AG04450 (cell line): ENCODE data around the gene VRTN. TPM values are rescaled to one million over a fixed set of nuclear protein-coding genes. Genes with fewer than 3 reads are reported as not detected.

Source experiments
- CTCF ChIA-PET: fragments of 300-600, 350-600 bp; formaldehyde crosslinking; extraction: SDS; loops from one replicate; lab custom pipeline; 2022; ENCODE audit warnings: antibody characterized with exemption, inconsistent platforms; lab: Charles Lee
- POLR2A ChIA-PET: fragments of 350-600 bp; formaldehyde crosslinking; extraction: SDS; loops from one replicate; lab custom pipeline; 2021; ENCODE audit warnings: antibody characterized with exemption, inconsistent platforms; lab: Yijun Ruan, JAX
- DNase-seq: peaks from one replicate; pipeline ENCODE4 v3.0.0-alpha.2; 2011; ENCODE audit warnings: low read depth, low spot score
- H3K27ac ChIP-seq: one replicate; pipeline ENCODE4 v1.5.1; 2012; ENCODE audit warnings: low read depth, low read length, control low read depth
- H3K27me3 ChIP-seq: one replicate; pipeline ENCODE4 v1.6.0; 2012; ENCODE audit warnings: low read length; ENCODE audit not compliant: control insufficient read depth, insufficient read depth
- H3K4me3 ChIP-seq: 2 replicates; pipeline ENCODE4 v1.5.1; 2011; ENCODE audit warnings: mild to moderate bottlenecking, low read depth, low read length, control low read depth
- H3K9me3 ChIP-seq: 2 replicates; pipeline ENCODE4 v1.5.1; 2012; ENCODE audit warnings: low read length; ENCODE audit not compliant: control insufficient read depth, insufficient read depth
- CTCF ChIP-seq: IDR thresholded peaks from 2 replicates; pipeline ENCODE4 v1.5.1; 2011; ENCODE audit warnings: low read depth, low read length, control low read depth, inconsistent platforms
- polyA plus RNA-seq: library from polyadenylated mRNA; depleted of rRNA; stranded (reverse); fragments of >200 nt; gene quantifications from 2 replicates; pipeline ENCODE4 v1.2.3, GENCODE V29; 2011

VRTN gene
- polyA plus RNA-seq, 1 experiment = not detected

DNA sequence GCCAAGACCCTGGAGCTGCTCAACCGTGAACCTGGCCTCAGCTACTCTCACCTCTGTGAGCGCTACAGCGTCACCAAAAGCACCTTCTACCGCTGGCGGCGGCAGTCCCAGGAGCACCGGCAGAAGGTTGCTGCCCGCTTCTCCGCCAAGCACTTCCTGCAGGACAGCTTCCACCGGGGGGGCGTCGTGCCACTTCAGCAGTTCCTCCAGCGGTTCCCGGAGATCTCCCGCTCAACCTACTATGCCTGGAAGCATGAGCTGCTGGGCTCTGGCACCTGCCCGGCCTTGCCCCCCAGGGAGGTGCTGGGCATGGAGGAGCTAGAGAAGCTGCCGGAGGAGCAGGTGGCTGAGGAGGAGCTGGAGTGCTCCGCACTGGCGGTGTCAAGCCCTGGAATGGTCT, 9.3 kb downstream of the VRTN start:
- Histone ChIP-seq H3K9me3 (no peaks in the 10 kb centered on the region; the same call in 1 of the 2 replicates), H3K27ac (no peak overlapping the region), H3K4me3 (no peak overlapping the region), H3K27me3 (peaks cover 30% of the 10 kb centered on the region)
- POLR2A ChIA-PET = no interaction called here
- TF ChIP-seq CTCF = no peak
- DNase-seq = no peak
- CTCF ChIA-PET = interaction anchor here (1.5 kb wide), 1 partner anchor 120 kb away, joined by 5 read pairs; no protein-coding TSS in a partner anchor

GRCh38 chr14:74358176-74358829, 10.0 kb downstream of the VRTN start:
- peaks cover 29% of the 10 kb centered on the region for H3K27me3 ChIP-seq
- H3K9me3 ChIP-seq = no peaks in the 10 kb centered on the region; the same call in 1 of the 2 replicates
- DNase-seq = no peak
- ChIA-PET POLR2A (no interaction called here), CTCF (interaction anchor here (0.7 to 1.5 kb wide), 2 partner anchors 119 to 193 kb away, joined by 3 to 5 read pairs; no protein-coding TSS in a partner anchor)
- no peak for TF ChIP-seq CTCF
- no peak overlapping the region for H3K4me3 ChIP-seq
- no peak overlapping the region for H3K27ac ChIP-seq

DNA sequence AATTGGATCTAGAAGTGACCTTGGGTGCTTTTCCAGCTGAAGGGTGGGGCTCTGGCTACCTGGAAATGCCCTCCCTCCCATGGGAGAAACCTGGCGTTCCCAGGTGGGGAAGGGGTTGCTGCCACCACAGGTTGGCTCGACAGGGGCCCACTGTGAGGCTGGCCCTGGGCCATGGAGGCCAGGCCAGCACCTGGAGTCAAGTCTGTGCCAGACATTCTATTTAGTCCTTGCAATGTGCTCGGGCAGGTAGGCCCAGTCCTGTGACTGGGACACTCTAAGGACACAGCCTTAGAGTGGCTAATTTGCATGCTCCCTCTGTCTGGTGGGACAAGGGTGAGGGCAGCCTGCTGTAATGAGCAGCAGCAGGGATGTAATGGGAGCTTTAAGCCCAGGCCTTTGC, 11.9 kb downstream of the VRTN start:
- Histone ChIP-seq H3K27me3 (peaks cover 40% of the 10 kb centered on the region), H3K4me3 (no peak overlapping the region), H3K27ac (no peak overlapping the region), H3K9me3 (no peaks in the 10 kb centered on the region; the same call in 1 of the 2 replicates)
- TF ChIP-seq CTCF = no peak
- ChIA-PET POLR2A (no interaction called here), CTCF (interaction anchor here (1.1 to 1.9 kb wide), 2 partner anchors 116 to 118 kb away, joined by 3 to 5 read pairs; no protein-coding TSS in a partner anchor)
- DNase-seq = no peak

GRCh38 chr14:74362361-74362915, 14.2 kb downstream of the VRTN start:
- no peak overlapping the region for H3K4me3 ChIP-seq
- POLR2A ChIA-PET = no interaction called here
- H3K27ac ChIP-seq = peak overlapping the region; percentile 31
- H3K27me3 ChIP-seq = peaks cover 38% of the 10 kb centered on the region
- CTCF ChIA-PET = interaction anchor here (0.6 to 3.1 kb wide), 4 partner anchors 97 to 500 kb away, joined by 3 to 42 read pairs (median 4); no protein-coding TSS in a partner anchor
- peak; percentile 98 for TF ChIP-seq CTCF
- peak; percentile 34 for DNase-seq
- no peaks in the 10 kb centered on the region; the same call in 1 of the 2 replicates for H3K9me3 ChIP-seq
